Frontal cortex (tissue), 4 donors: Measurements from ENCODE around the gene CRTAP. TPM values are rescaled to one million over a fixed set of nuclear protein-coding genes. Genes with fewer than 3 reads are reported as not detected.
"Not testable (repeated sequence)": the region's sequence is repeated elsewhere in the genome, so short reads cannot be mapped to it uniquely, and the experiment has no call there.

ENCODE experiments used
- DNase-seq, 2 donors: peaks; one replicate each; pipeline ENCODE4 v3.0.0; 2012; ENCODE audit warnings: low spot score in 2 of 2
- FAIRE-seq: peaks from 2 replicates; lab custom pipeline; 2012; peaks lifted over from hg19 to GRCh38; lab: Jason Lieb, UNC
- total RNA-seq: library from RNA; depleted of rRNA; stranded (reverse); fragments of >200 nt; gene quantifications from one replicate; pipeline ENCODE4 v1.2.3, GENCODE V29; 2014
- donor health status: control.
- donor health status: control.
- donor health status: control.

CRTAP gene
- total RNA-seq, 1 donor from 2014 or later = 9.8 TPM

- FAIRE-seq (no peak), DNase-seq (peak; percentile 35 to 42)
Observed at GRCh38 chr3:33096093-33096868, 17.5 kb upstream of the CRTAP start.

DNA sequence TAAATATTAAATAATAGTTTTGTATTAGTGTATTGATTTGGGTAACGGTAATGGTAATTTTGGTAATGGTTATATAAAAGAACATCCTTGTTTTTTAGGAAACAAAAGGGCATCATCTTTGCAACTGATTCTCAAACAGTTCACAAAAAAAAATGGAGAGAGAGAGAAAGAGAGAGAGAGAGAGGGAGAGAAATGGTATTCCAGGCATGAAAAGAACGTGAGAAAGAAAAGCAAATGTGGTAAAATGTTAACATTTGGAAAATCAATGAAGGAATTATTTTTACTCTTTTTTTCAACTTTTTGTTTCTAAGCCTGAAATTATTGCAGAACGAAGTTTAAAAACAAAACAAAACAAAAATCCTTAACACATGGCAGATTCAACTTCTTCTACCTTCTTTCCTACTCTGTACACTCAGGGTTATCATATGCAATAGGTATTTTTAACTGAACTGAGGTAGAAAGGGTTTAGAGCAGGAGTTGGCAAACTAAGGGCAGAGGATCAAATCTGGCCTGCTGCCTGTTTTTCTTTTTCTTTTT, 14.6 kb upstream of the CRTAP start:
- DNase-seq (no peak), FAIRE-seq (no peak)

GRCh38 chr3:33099701-33100100, 14.1 kb upstream of the CRTAP start:
- no peak for DNase-seq
- FAIRE-seq = no peak

DNA sequence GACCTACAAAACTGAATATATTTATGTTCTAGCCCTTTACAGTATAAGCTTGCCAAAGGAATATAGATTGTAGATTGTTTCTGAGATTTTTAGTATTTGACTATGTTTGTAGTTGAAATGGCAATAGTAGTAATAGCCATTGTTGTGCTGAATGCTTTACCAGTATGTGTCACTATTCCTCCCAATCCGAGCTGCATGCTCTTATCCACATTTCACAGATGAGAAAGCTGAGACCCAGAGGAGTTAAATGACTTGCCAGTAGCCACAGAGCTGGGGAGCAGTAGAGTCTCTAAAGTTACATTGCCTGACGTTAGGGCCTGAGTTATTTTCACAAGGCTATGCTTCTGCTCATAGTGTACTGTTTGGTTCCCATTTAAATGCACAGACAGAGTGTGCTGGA, 13.6 kb upstream of the CRTAP start:
- no peak for FAIRE-seq
- DNase-seq = no peak

- FAIRE-seq (no peak), DNase-seq (no peak)
Observed at GRCh38 chr3:33103034-33103433, 10.8 kb upstream of the CRTAP start.

DNA sequence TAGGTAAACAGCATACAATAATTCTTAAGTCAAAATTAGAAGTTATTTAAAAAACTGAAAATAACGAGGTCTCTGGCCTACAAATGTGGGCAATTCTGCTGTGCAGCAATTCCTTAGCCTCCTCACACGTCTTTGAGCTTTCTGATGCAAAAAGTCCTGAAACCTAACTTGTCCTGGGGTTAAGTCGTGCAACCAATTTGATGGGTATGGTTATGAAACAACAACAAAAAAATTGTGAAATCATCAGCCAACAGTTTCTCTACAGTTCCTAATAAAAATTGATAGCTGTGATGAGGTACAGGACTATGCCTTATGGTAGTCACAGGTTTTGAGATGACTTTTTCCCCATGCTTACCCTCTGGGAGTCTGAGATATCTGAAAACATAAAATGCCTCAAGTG, 10.3 kb upstream of the CRTAP start:
- no peak for FAIRE-seq

GRCh38 chr3:33104803-33105202, 9.0 kb upstream of the CRTAP start:
- FAIRE-seq = no peak

More for the DNA sequence above, 10.3 kb upstream of the CRTAP start:
- DNase-seq = no peak

GRCh38 chr3:33105341-33105948, 8.4 kb upstream of the CRTAP start:
- no peak for FAIRE-seq
- DNase-seq = no peak

More at GRCh38 chr3:33104803-33105202, 9.0 kb upstream of the CRTAP start:
- no peak for DNase-seq

DNA sequence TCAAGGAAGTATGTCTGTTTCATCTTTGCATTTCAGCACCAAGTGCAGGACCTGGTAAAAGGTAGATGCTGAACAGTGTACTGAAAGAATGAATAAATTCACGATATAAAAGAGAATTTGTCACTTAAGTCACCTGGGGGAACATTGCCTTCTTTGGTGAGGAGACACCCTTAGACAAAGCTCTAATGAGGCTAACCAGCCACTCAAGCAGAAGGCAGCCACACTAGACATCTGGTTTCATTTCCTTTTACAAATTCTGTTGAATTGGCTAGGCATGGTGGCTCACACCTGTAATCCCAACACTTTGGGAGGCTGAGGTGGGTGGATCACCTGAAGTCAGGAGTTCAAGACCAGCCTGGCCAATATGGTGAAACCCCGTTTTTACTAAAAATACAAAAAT, 7.0 kb upstream of the CRTAP start:
- FAIRE-seq, DNase-seq: not testable (repeated sequence)

DNA sequence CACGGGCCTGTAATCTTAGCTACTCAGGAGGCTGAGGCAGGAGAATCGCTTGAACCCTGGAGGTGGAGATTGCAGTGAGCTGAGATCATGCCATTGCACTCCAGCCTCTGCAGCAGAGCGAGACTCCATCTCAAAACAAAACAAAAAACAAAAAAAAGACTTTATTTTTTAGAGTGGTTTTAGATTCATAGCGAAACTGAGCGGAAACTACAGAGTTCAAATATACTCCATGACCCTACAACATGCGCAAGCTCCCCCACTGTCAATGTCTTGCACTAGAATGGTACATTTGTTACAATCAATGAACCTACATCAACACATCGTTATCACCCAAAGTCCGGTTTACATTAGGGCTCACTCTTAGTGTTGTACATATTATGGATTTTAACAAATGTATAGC, 2.2 kb upstream of the CRTAP start:
- FAIRE-seq (no peak), DNase-seq (no peak)

- DNase-seq = no peak
- no peak for FAIRE-seq
Observed at GRCh38 chr3:33114622-33115023, 809 bp downstream of the CRTAP start.

GRCh38 chr3:33115024-33115768, 1.4 kb downstream of the CRTAP start:
- no peak for FAIRE-seq

DNA sequence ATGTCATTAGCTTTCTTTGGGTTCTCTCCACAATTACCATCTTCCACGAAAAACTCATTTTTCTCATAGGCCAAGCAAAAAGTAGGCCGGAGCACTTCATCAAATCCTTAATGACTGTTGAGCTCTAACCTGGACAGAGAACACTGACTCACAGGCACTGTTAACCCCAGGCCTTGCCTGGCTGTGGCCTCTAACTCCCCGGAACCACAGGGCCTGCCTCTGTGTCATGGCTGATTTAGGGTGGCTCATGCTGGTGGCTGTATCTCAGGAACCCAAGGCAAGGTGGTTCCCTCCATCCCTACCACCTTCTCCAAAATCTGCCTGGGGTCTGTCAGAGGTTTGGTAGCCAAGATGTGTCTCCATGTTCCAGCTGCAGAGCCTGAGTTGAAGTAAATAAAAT, 3.6 kb downstream of the CRTAP start:
- DNase-seq (no peak), FAIRE-seq (no peak)

More at GRCh38 chr3:33115024-33115768, 1.4 kb downstream of the CRTAP start:
- DNase-seq = peak; percentile 34 to 49

- DNase-seq (no peak), FAIRE-seq (no peak)
Observed at GRCh38 chr3:33119891-33120290, 6.1 kb downstream of the CRTAP start.

GRCh38 chr3:33122991-33123390, 9.2 kb downstream of the CRTAP start:
- FAIRE-seq (no peak), DNase-seq (no peak)

DNA sequence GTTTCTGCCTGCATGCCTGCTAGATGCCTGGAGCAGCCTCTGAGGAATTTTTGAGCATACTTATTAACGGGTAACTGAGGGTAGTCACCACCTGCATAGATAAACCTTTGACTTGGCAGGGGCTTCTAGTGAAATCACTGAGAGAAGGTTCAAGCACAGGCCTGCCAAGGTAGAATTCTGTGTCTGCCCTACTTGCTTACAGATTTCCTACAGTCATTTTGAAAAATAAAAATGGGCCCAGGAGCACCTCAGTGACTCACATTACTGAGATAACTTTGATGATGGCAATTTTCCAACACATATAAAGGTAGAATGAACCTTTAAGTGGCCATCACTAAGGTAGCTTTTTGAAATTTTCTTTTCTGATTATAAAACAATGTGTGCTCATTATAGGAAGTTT, 10.8 kb downstream of the CRTAP start:
- DNase-seq (no peak), FAIRE-seq (no peak)

GRCh38 chr3:33125840-33126239, 12.0 kb downstream of the CRTAP start:
- DNase-seq = no peak
- FAIRE-seq = no peak

- FAIRE-seq (no peak), DNase-seq (no peak)
Observed at GRCh38 chr3:33128706-33129105, 14.9 kb downstream of the CRTAP start.

DNA sequence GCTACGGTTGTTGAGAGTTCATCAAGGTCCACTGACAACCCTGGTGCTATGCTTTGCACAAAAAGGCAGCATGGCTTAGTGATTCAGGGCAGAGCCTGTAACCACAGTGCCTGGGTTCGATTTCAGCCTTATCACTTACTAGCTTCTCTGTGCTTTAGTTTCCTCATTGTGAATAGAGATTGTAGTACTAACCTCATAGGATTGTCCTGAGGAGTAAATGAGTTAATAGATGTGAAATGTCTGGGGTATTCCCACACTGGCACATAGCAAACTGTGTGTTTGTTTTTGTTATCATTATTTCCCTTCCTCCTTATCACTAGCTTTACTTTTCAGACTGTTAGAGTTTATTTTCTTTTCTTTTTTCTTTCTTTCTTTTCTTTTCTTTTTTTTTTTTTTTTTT, 16.3 kb downstream of the CRTAP start:
- FAIRE-seq = no peak
- no peak for DNase-seq

DNA sequence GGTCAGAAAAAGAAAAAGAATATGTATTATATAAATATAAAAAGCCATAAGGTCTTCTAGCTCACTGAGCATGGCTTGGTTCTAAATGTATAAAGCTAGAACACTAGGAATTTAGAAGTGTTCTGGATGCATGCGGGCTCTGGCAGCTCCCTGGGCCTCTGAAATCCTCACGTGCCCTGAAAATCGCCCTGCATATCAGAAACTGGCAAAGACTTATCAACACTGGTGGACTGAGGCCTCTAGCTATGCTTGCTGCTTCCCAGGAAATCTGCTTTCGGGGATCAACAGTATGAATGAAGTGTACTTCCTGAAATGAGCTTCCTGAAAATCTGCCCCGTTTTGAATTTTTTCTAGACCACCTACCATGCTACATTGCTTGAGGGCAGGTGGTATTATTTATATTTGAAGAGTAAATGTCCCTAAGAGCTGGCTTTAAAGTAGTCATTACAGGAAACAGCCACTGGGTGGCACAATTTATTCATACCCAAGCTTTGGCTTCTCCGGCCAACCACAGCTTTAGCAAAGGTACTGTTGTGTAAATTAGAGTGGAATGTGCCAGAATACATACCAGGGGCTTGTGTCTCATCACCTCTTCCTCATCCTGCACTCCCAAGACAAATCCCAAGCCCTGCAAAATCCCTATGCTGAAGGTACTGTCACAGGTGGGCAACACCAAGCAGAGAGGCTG, 17.7 kb downstream of the CRTAP start:
- FAIRE-seq (peak; percentile 69), DNase-seq (peak; percentile 29 to 69)
